ENCODE data around the gene HOXB5.
A peak's percentile ranks its signal among the peaks of the same experiment; 100 is the strongest.

Gene HOXB5

GRCh38 chr17:48615047-48615962, 21.7 kb upstream of the HOXB5 start, which contains the start of gene HOXB8 (continued):
- TF ChIP-seq REST (tag by site-specific recombination; IDR thresholded peaks at IDR 0.05) (no peak), ZNF585B (tag by site-specific recombination; IDR thresholded peaks at IDR 0.05) (no peak), ZBTB26 (tag by site-specific recombination; optimal IDR thresholded peaks at IDR 0.05) (peak; percentile 29), ZSCAN5A (tag by site-specific recombination; IDR thresholded peaks at IDR 0.05) (no peak), ZXDB (tag by site-specific recombination; IDR thresholded peaks at IDR 0.05) (peak; percentile 60)

- no peaks in the 10 kb centered on the region for H3K36me3 ChIP-seq (ENCODE audit: control insufficient read depth in 2 of 2, insufficient read depth in 1 of 2, low read length in 2 of 2)
- H3K27ac ChIP-seq (ENCODE audit: extremely low read depth, low read depth, low read length), result peak overlapping the region; percentile 72
- H3K4me1 ChIP-seq (ENCODE audit: control insufficient read depth, insufficient read depth, low read length), result peaks cover 41% of the 10 kb centered on the region
- ChIA-PET POLR2A (interaction anchor here (1.0 to 1.4 kb wide), 2 partner anchors 12 to 22 kb away, joined by 4 to 6 read pairs; partner anchors contain the start of gene HOXB9), CTCF (interaction anchor here (0.7 to 5.7 kb wide), 4 partner anchors 20 to 354 kb away, joined by 3 to 86 read pairs (median 8); no protein-coding TSS in a partner anchor)
- H3K4me3 ChIP-seq (ENCODE audit: low read depth, low read length), result peak overlapping the region; percentile 35
- H3K9me3 ChIP-seq (ENCODE audit: control insufficient read depth, insufficient read depth, low read depth, low read length), result no peaks in the 10 kb centered on the region
- TF ChIP-seq GLI2 (tag by site-specific recombination; IDR thresholded peaks at IDR 0.05; ENCODE audit: borderline replicate concordance, low read depth), result no peak
- no peak for TF ChIP-seq ZSCAN5A (tag by site-specific recombination; IDR thresholded peaks at IDR 0.05)
- peak; percentile 57; the same call in 1 of the 2 replicates for TF ChIP-seq ZNF600 (tag by site-specific recombination; IDR thresholded peaks at IDR 0.05)
- no peak for TF ChIP-seq HIC1 (tag by site-specific recombination; IDR thresholded peaks at IDR 0.05)
- TF ChIP-seq ATF2 (tag by site-specific recombination; IDR thresholded peaks at IDR 0.05; ENCODE audit: low read depth), result no peak
- peak; percentile 66 for TF ChIP-seq ZNF366 (tag by site-specific recombination; conservative IDR thresholded peaks at IDR 0.05)
- no peak for TF ChIP-seq TSHZ1 (tag by site-specific recombination; IDR thresholded peaks at IDR 0.05; ENCODE audit: borderline replicate concordance)
- no peak for TF ChIP-seq ZNF548 (tag by site-specific recombination; IDR thresholded peaks at IDR 0.05)
- no peak for TF ChIP-seq ZNF473 (tag by site-specific recombination; IDR thresholded peaks at IDR 0.05)
- no peak for TF ChIP-seq KLF17 (tag by site-specific recombination; IDR thresholded peaks at IDR 0.05)
Observed at GRCh38 chr17:48613862-48614694, 20.5 kb upstream of the HOXB5 start.
